ENCODE results near the gene SH2D4B. TPM values are rescaled to one million over a fixed set of nuclear protein-coding genes. Genes with fewer than 3 reads are reported as not detected.
A peak's percentile ranks its signal among the peaks of the same experiment; 100 is the strongest.

The SH2D4B gene
- total RNA-seq, 3 donors from 2014 or later = 0.15 to 0.16 TPM; not detected in 1

- Histone ChIP-seq H3K36me3 (no peaks in the 10 kb centered on the region), H3K4me3 (no peak overlapping the region), H3K27ac (no peak overlapping the region), H3K27me3 (no peaks in the 10 kb centered on the region), H3K4me1 (no peaks in the 10 kb centered on the region), H3K9me3 (no peaks in the 10 kb centered on the region)
- TF ChIP-seq POLR2A (IDR thresholded peaks at IDR 0.05) = no peak
- TF ChIP-seq CTCF (IDR thresholded peaks at IDR 0.05) = no peak
- TF ChIP-seq POLR2AphosphoS5 (IDR thresholded peaks at IDR 0.05) = no peak
- no peak for DNase-seq (ENCODE audit: low spot score in 2 of 2)
- intact Hi-C loops (cut with DNase I; ENCODE audit: low total_unique reads) = no loop called here
Observed at GRCh38 chr10:80538481-80539185, 931 bp downstream of the SH2D4B start.

- TF ChIP-seq CTCF (IDR thresholded peaks at IDR 0.05) = no peak
- TF ChIP-seq POLR2A (IDR thresholded peaks at IDR 0.05) = no peak
- TF ChIP-seq POLR2AphosphoS5 (IDR thresholded peaks at IDR 0.05) = no peak
- peak in 1 of 2 donors; percentile 48 for DNase-seq (ENCODE audit: low spot score in 2 of 2)
- intact Hi-C loops (cut with DNase I; ENCODE audit: low total_unique reads) = no loop called here
- H3K9me3 ChIP-seq = no peaks in the 10 kb centered on the region
- H3K36me3 ChIP-seq = no peaks in the 10 kb centered on the region
- peak overlapping the region in 1 of 2 donors; percentile 48 for H3K27ac ChIP-seq
- H3K27me3 ChIP-seq = no peaks in the 10 kb centered on the region
- no peaks in the 10 kb centered on the region for H3K4me1 ChIP-seq
- H3K4me3 ChIP-seq = no peak overlapping the region
Observed at GRCh38 chr10:80539421-80540031, 1.8 kb downstream of the SH2D4B start.

GRCh38 chr10:80540136-80540535, 2.4 kb downstream of the SH2D4B start:
- intact Hi-C loops (cut with DNase I; ENCODE audit: low total_unique reads) = no loop called here
- no peaks in the 10 kb centered on the region for H3K36me3 ChIP-seq
- H3K4me1 ChIP-seq = no peaks in the 10 kb centered on the region
- no peak overlapping the region for H3K4me3 ChIP-seq
- H3K27me3 ChIP-seq = no peaks in the 10 kb centered on the region
- no peaks in the 10 kb centered on the region for H3K9me3 ChIP-seq
- peak overlapping the region in 1 of 2 donors; percentile 54 for H3K27ac ChIP-seq
- peak in 1 of 2 donors; percentile 33 for DNase-seq (ENCODE audit: low spot score in 2 of 2)
- TF ChIP-seq POLR2A (IDR thresholded peaks at IDR 0.05) = no peak
- TF ChIP-seq CTCF (IDR thresholded peaks at IDR 0.05) = no peak
- TF ChIP-seq POLR2AphosphoS5 (IDR thresholded peaks at IDR 0.05) = no peak

GRCh38 chr10:80540618-80540980, 2.9 kb downstream of the SH2D4B start:
- intact Hi-C loops (cut with DNase I; ENCODE audit: low total_unique reads) = no loop called here
- Histone ChIP-seq H3K4me1 (no peaks in the 10 kb centered on the region), H3K4me3 (peak overlapping the region in 1 of 3 donors; percentile 31), H3K36me3 (no peaks in the 10 kb centered on the region), H3K27ac (peak overlapping the region; percentile 5 to 54), H3K27me3 (no peaks in the 10 kb centered on the region), H3K9me3 (no peaks in the 10 kb centered on the region)
- no peak for TF ChIP-seq POLR2AphosphoS5 (IDR thresholded peaks at IDR 0.05)
- DNase-seq (ENCODE audit: low spot score in 2 of 2) = no peak

GRCh38 chr10:80540981-80541750, 3.5 kb downstream of the SH2D4B start:
- TF ChIP-seq POLR2A (IDR thresholded peaks at IDR 0.05) = no peak
- TF ChIP-seq POLR2AphosphoS5 (IDR thresholded peaks at IDR 0.05) = no peak
- no peak for TF ChIP-seq CTCF (IDR thresholded peaks at IDR 0.05)
- Histone ChIP-seq H3K36me3 (no peaks in the 10 kb centered on the region), H3K4me3 (peak overlapping the region in 1 of 3 donors; percentile 31), H3K4me1 (no peaks in the 10 kb centered on the region), H3K9me3 (no peaks in the 10 kb centered on the region), H3K27ac (peak overlapping the region; percentile 5 to 69), H3K27me3 (no peaks in the 10 kb centered on the region)
- intact Hi-C loops (cut with DNase I; ENCODE audit: low total_unique reads) = no loop called here
- DNase-seq (ENCODE audit: low spot score in 2 of 2) = no peak

Measured in breast epithelium (tissue), 4 donors.